Sigmoid colon (tissue), 7 donors: Measurements from ENCODE around the gene ACER1. TPM values are rescaled to one million over a fixed set of nuclear protein-coding genes. Genes with fewer than 3 reads are reported as not detected.
"Not testable (repeated sequence)": the region's sequence is repeated elsewhere in the genome, so short reads cannot be mapped to it uniquely, and the experiment has no call there.

Experiments used
- DNase-seq: peaks from one replicate; pipeline ENCODE4 v3.0.0-alpha.2; 2019
- H3K27ac ChIP-seq, 4 donors: fragments of 200-600 bp; sonication (generic); one replicate each; pipeline ENCODE4 v1.5.1; 2016 to 2019; ENCODE audit warnings: mild to moderate bottlenecking in 1 of 4
- H3K27me3 ChIP-seq, 3 donors: fragments of 200-600 bp; sonication (generic); one replicate each; pipeline ENCODE4 v1.5.1; 2019; ENCODE audit warnings: mild to moderate bottlenecking in 1 of 3
- H3K36me3 ChIP-seq, 4 donors: fragments of 200-600 bp; sonication (generic); one replicate each; pipeline ENCODE4 v1.5.1; 2016 to 2019
- H3K4me1 ChIP-seq, 4 donors: fragments of 200-600 bp; sonication (generic); one replicate each; pipeline ENCODE4 v1.5.1; 2017 to 2019
- H3K4me3 ChIP-seq, 4 donors: fragments of 200-600 bp; sonication (generic); one replicate each; pipeline ENCODE4 v1.5.1; 2017 to 2019; ENCODE audit warnings: mild to moderate bottlenecking in 2 of 4, moderate library complexity in 1 of 4
- H3K9me3 ChIP-seq, 4 donors: fragments of 200-600 bp in 3 of 4; sonication (generic) in 3 of 4; one replicate each; pipeline versions ENCODE4 v1.5.1 to v1.6.1; 2013 to 2019
- CTCF ChIP-seq, 4 experiments: fragments of 450-650 bp in 3 of 4; fragments of 200-600 bp in 1 of 4; IDR thresholded peaks; one replicate each; pipeline ENCODE4 v1.5.1; 2016 to 2019; ENCODE audit warnings: antibody characterized with exemption in 4 of 4, mild to moderate bottlenecking in 3 of 4, moderate library complexity in 2 of 4
- EP300 ChIP-seq, 4 donors: sonication (generic); formaldehyde crosslinking; IDR thresholded peaks; one replicate each; pipeline ENCODE4 v1.6.1; 2017; ENCODE audit warnings: antibody characterized with exemption in 4 of 4
- POLR2A ChIP-seq, 2 donors: fragments of 450-650 bp; IDR thresholded peaks; one replicate each; pipeline ENCODE4 v1.6.1; 2016; ENCODE audit warnings: antibody characterized with exemption in 2 of 2, mild to moderate bottlenecking in 2 of 2, moderate library complexity in 2 of 2
- POLR2AphosphoS5 ChIP-seq, 4 donors: sonication (generic); formaldehyde crosslinking; IDR thresholded peaks; one replicate each; pipeline ENCODE4 v1.6.1; 2017; ENCODE audit warnings: antibody characterized with exemption in 4 of 4
- WGBS, 2 donors: extraction: QIAGEN DNeasy Blood & Tissue Kit; methylation state at CpG; one replicate each; pipeline ENCODE4 v1.1.7; 2013; 5-methylcytosine and 5-hydroxymethylcytosine counted together
- intact Hi-C: fragments of 100-400 bp; cut with DNase I; formaldehyde crosslinking; loops from one replicate; pipeline ENCODE4 v1.15.1; 2023
- polyA plus RNA-seq, 3 donors: library from polyadenylated mRNA; stranded (reverse); fragments of 200-250 nt; gene quantifications; one replicate each; pipeline ENCODE4 v1.2.3, GENCODE V29; 2013
- total RNA-seq, 4 donors: library from RNA; depleted of rRNA; stranded (reverse); fragments of >200 nt; gene quantifications; one replicate each; pipeline ENCODE4 v1.1.0, GENCODE V29; 2016
- donor health status: healthy with polysubstance abuse.
- donor health status: Bipolar disorder and iron deficiency.
- donor health status: healthy.

The ACER1 gene
- total and polyA plus RNA-seq, 7 donors = 0.19 TPM; not detected in 6

- no peak overlapping the region for H3K27ac ChIP-seq
- peaks cover 0 to 16% (median 6%) of the 10 kb centered on the region in 4 donors for H3K36me3 ChIP-seq
- TF ChIP-seq CTCF (IDR thresholded peaks at IDR 0.05) (no peak), EP300 (IDR thresholded peaks at IDR 0.05) (no peak), POLR2AphosphoS5 (IDR thresholded peaks at IDR 0.05) (no peak), POLR2A (IDR thresholded peaks at IDR 0.05) (no peak)
- H3K27me3 ChIP-seq = no peaks in the 10 kb centered on the region
- H3K4me3 ChIP-seq = no peak overlapping the region
- 90 to 91% methylated on average over 5 of the region's 5 CpGs for WGBS, 2 donors
- no peak for DNase-seq
- intact Hi-C loops = no loop called here
- no peaks in the 10 kb centered on the region for H3K9me3 ChIP-seq
- H3K4me1 ChIP-seq = peaks cover 0 to 15% (median 13%) of the 10 kb centered on the region in 4 donors
Observed at GRCh38 chr19:6359568-6360341, 26.3 kb upstream of the ACER1 start.

GRCh38 chr19:6358003-6358402, 24.6 kb upstream of the ACER1 start:
- intact Hi-C loops = no loop called here
- no peaks in the 10 kb centered on the region for H3K9me3 ChIP-seq
- 28 to 65% methylated on average over 9 of the region's 9 CpGs for WGBS, 2 donors
- H3K4me1 ChIP-seq = peaks cover 0 to 10% (median 10%) of the 10 kb centered on the region in 4 donors
- no peak for TF ChIP-seq CTCF (IDR thresholded peaks at IDR 0.05)
- H3K27ac ChIP-seq = no peak overlapping the region
- H3K27me3 ChIP-seq = no peaks in the 10 kb centered on the region
- H3K4me3 ChIP-seq = no peak overlapping the region
- DNase-seq = no peak
- no peaks in the 10 kb centered on the region for H3K36me3 ChIP-seq

GRCh38 chr19:6357174-6357573, 23.8 kb upstream of the ACER1 start:
- Histone ChIP-seq H3K36me3 (no peaks in the 10 kb centered on the region), H3K4me1 (peaks cover 0 to 3% (median 1%) of the 10 kb centered on the region in 4 donors), H3K27ac (no peak overlapping the region), H3K27me3 (no peaks in the 10 kb centered on the region), H3K9me3 (no peaks in the 10 kb centered on the region), H3K4me3 (no peak overlapping the region)
- TF ChIP-seq CTCF (IDR thresholded peaks at IDR 0.05) (no peak), POLR2AphosphoS5 (IDR thresholded peaks at IDR 0.05) (no peak), POLR2A (IDR thresholded peaks at IDR 0.05) (no peak), EP300 (IDR thresholded peaks at IDR 0.05) (no peak)
- 75 to 88% methylated on average over 14 of the region's 14 CpGs for WGBS, 2 donors
- intact Hi-C loops = no loop called here
- DNase-seq = no peak

GRCh38 chr19:6355321-6356040, 22.1 kb upstream of the ACER1 start:
- DNase-seq, H3K9me3 ChIP-seq, H3K27me3 ChIP-seq, H3K4me1 ChIP-seq, H3K4me3 ChIP-seq, H3K27ac ChIP-seq, H3K36me3 ChIP-seq, intact Hi-C loops: not testable (repeated sequence)
- 94 to 95% methylated on average over 41 to 45 of the region's 46 CpGs for WGBS, 2 donors

GRCh38 chr19:6354098-6354674, 20.8 kb upstream of the ACER1 start:
- no peak for DNase-seq

More at GRCh38 chr19:6354098-6354674, 20.8 kb upstream of the ACER1 start:
- Histone ChIP-seq H3K9me3 (no peaks in the 10 kb centered on the region), H3K36me3 (no peaks in the 10 kb centered on the region), H3K27ac (no peak overlapping the region), H3K4me1 (no peaks in the 10 kb centered on the region), H3K27me3 (no peaks in the 10 kb centered on the region), H3K4me3 (no peak overlapping the region)
- WGBS, 2 donors = 65 to 69% methylated on average over 4 of the region's 4 CpGs
- TF ChIP-seq EP300 (IDR thresholded peaks at IDR 0.05) (no peak), POLR2A (IDR thresholded peaks at IDR 0.05) (no peak), CTCF (IDR thresholded peaks at IDR 0.05) (no peak), POLR2AphosphoS5 (IDR thresholded peaks at IDR 0.05) (no peak)
- intact Hi-C loops = no loop called here
